HL-60/S4 treated with phorbol 12-myristate 13-acetate at 8.2 ng/mL for 4 days and 3 days (cell line): ENCODE measurements around the gene WDR88.
"Not testable (repeated sequence)": the region's sequence is repeated elsewhere in the genome, so short reads cannot be mapped to it uniquely, and the experiment has no call there.

Source experiments
- in situ Hi-C: fragments of 300-500 bp; cut with MboI; formaldehyde crosslinking; loops from 2 replicates; pipeline ENCODE4 v1.15.0; 2022; ENCODE audit warnings: low sequenced_read_pairs

WDR88 gene

DNA sequence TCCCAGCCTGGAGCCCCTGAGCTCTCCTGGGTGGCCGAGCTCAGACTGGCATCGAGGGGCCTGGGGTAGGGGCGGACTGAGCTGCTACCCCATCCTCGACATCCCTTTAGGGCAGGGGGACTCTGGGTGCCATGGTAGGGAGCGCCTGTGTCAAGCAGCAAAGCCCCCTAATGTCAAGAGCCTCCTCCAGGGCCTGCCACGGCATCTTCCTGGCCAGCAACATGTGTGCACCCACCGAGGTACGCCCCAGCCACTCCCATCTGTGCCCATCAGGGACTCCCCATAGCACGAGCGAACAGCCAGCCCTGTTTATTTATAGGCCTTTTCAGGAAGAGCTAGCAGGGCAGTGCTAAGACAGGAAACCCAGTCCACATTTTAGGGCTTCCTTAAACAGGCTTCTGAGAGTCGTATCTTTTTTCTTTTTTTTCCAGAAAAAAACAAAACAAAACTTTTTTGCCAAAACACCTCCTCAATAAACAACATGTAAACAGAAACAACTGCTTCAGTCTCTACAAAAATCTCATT, 76.5 kb downstream of the WDR88 start:
- in situ Hi-C loops, result no loop called here

DNA sequence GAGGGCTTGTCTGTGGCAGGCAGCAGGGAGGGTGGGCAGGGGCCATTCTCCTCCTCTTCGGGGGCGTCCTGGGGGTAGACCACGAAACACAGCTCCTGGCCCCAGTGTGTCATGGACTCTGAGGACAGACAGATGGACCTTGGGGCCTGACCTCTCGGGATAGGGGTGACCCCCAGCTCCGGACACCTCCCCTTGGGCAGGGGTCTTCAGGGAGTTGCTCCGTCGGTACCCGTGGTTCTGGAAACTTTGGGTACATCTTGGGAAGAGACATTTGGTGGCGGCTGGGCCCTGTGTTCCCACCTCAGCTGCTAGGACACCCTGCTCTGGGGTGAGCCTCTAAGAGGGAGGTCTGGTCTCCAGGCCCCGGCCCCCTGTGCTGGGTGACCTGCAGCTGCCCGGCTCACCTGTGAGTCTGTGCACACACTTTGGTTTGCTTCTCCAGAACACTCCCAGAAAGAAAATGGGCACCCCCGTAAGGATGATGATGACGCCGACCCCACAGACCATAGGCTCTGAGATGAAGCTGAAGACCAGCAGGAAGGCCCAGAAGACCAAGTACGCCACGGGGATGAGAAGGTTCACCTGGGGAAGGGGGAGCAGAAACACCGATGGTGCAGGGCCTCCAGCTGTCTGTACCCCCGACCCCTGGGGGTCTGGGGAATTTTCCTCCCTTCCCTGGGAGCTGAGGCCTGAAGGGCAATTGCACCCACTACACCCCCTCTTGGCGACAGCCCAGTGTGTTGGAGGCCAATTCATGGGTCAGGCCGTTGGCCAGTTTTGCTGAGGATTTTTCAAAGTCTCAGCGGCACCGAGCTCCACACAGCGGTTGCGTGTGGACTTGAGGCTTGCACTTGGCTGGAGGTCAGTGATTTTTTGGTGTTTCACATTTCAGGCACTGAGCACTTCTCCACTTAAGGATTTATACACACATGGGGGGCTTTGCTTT, 77.3 kb downstream of the WDR88 start:
- in situ Hi-C loops, result no loop called here

DNA sequence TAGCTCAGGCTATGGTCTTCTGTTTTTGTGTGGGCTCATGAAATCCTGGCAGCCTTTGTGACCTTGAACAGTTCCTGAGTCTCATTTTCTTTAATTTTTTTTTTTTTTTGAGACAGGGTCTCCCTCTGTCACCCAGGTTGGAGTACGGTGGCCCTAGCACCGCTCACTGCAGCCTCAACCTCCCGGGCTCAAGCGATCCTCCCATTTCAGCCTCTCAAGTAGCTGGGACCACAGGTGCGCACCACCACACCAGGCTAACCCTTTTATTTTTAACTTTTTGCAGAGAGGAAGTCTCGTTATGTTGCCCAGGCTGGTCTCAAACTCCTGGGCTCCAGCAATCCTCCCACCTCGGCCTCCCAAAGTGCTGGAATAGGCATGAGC, 77.9 kb downstream of the WDR88 start:
- in situ Hi-C loops, result not testable (repeated sequence)

DNA sequence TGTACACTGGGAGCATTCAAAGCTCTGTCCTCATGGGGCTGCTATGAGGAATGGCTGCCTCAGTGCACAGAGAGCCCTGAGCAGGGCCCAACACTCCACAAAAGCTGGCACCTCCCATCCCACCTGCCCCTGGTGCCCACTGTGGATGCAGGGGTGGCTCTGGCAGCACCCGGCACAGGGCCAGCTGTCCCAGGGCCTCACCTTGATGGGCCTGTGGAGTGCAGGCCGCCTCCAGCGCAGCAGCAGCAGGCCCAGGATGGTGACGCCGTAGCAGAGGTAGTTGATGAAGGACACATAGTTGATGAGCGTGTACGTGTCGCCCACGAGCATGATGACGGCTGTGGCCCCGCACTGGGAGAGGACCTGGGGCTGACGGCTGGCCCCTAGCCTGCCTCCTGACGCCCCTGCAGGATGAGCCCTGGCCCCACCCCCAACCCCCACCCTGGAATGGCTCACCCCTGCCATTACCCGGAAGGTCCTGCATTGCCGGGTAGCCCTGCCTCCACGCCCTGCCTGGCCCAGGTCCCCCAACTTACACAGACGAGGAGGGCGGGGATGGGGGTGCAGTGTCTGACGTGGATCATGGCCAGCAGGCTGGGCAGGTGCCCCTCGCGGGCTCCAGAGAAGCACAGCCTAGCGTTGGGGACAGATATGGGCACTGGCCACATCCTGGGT, 78.5 kb downstream of the WDR88 start:
- in situ Hi-C loops, result no loop called here

DNA sequence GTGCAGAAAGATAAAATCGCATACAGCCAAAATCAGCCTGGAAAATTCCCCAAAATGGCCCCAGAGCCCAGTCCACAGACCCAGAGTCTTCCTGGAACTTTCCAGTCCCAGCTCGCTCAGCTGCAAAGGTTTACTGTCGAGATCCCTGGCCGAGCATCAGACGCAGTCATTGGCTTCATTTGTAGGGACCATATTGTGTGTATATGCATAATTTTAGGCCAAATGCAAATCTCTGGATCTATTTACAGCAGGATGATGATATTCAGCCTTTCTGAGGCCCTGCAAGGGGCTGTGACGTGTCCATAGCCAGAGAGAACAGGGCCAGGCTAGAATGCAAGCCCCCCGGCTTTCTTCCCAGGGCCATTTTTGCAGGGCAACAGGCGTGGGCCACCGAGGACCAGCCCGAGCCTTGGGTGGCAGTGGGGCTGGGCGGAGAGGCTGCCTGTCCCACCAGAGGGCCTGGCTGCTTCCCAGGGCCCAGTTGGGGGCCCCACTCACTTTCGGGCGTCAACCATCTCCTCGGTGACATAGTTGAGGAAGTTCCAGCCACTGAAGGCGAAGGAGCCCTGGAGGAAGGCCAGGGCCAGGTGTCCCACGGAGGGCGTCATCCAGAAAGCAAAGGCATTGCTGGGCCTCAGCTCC, 80.0 kb downstream of the WDR88 start:
- in situ Hi-C loops, result no loop called here

DNA sequence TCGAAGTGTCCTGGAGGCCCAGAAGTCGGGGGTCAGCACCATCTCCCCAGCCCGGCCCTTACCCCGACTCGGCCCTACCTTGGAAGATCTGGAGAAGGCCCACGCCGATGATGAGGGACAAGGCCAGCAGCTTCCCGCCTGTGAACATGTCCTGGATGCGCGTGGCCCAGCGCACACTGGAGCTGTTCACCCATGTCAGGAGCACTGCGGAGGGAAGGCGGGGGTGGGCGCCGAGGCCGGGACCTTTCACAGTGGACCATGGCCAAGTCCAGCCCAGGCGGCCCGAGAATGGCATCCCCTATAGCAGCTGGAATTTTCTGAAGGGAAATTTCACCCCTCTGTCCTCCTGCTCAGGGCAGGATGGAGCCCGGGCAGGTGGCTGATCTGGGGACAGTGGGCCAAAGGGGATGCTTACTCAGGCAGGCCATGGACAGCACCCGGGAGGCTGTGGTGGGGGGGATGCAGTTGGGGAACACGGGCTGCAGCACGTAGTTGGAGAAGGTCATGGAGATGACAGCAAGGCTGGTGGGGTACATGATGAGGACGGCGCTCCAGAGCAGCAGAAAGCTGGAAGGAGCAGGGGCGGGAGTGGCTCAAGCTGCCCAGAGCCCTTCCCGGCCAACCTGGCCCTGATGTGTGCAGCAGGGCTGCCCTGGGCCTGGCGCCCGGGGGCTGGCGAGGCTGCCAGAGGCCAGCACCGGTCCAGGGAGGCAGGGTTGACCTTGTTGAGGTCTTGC, 80.7 kb downstream of the WDR88 start:
- in situ Hi-C loops, result no loop called here

DNA sequence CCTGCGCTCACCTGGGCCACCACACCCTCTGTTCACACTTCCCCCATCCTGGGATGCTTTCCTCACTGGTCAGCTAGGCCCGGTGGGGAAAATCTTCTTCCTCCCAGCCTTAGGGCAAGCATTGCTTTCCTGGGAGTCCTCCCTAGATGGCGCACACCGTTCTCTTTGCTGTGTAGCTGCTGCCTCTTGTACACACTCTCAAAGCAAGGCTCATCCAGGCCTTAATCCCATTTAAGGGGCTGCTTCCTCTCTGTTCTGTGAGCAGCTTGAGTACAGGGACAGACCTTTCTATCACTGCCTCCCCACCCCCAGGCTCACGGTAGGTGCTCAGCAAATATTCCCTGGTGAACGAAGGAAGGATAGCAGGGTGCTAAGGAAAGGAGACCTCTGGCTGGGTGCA, 82.7 kb downstream of the WDR88 start:
- in situ Hi-C loops, result no loop called here

DNA sequence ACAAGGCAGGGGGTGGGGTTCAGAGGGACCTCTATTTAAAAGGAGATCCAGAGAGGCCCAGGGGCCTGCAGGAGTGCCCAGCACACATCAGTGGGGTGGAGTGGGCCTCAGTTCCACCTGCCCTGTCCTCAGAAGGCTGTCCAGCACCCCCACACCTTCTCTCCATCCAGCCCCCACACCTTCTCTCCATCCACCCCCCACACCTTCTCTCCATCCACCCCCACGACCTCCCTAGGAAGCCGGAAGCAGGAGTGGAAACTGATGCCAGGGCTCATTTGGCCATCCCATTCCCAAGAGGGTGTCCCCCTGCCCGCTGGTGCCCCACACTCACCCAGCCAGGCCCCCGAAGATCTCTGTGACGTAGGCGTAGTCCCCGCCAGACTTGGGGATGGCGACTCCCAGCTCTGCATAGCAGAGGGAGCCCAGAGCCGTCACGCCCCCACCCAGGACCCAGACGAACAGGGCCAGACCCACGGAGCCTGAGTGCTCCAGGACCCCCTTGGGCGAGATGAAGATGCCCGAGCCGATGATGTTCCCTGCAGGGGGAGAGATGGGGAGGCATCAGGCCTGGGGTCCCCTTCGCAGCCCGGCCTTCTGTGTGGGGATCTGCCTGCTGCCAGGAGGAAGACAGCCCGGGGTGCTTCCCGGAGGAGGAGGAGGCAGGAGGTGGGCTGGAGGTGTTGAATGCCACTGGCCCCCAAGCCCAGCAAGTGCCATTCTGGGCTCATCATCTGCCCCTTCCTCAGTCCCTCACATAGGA, 83.7 kb downstream of the WDR88 start:
- in situ Hi-C loops, result no loop called here

DNA sequence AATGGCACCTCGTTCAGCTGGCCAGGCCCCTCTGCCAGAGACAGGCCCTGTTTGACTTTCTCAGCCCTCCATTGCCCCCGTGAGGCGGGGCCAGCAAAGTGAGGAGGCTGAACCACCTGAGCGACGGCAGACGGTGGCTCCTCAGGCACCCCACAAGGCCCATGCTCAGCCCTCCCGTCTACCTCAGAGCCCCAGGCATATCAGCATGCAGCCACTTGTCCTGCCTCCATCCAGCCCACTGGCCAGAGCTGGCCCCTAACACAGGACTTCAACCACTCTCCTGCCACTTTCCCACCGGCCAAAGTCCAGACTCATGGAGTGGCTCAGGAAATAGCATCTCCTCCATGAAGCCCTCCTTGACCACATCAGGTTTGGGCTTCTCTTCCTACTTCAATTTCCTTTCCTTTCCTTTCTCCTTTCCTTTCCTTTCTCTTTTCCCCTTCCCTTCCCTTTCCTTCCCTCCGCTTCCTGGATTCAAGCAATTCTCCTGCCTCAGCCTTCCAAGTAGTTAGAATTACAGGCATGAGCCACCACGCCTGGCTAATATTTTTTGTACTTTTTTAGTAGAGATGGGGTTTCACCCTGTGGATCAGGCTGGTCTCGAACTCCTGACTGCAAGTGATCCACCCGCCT, 84.4 kb downstream of the WDR88 start:
- in situ Hi-C loops, result no loop called here

DNA sequence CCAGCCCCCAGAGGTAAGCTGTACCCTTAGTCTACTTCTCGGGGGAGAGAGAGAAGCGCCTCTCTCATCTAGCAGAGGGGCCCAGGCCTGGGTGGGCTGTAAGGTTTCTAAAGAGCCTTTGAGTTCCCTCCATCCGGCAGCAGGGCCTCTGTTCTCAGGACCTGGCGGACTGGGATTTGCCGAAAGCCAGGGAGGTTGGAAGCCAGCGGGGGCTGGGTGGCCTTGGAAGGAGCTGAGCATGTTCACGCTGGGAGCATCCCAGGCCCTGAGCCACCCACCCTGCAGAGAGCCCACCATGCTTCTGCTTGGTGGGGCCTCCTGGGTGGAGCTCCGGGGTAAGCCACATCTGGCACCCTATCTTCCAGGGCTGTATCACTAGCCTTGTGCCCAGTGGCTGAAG, 86.0 kb downstream of the WDR88 start:
- in situ Hi-C loops, result no loop called here

DNA sequence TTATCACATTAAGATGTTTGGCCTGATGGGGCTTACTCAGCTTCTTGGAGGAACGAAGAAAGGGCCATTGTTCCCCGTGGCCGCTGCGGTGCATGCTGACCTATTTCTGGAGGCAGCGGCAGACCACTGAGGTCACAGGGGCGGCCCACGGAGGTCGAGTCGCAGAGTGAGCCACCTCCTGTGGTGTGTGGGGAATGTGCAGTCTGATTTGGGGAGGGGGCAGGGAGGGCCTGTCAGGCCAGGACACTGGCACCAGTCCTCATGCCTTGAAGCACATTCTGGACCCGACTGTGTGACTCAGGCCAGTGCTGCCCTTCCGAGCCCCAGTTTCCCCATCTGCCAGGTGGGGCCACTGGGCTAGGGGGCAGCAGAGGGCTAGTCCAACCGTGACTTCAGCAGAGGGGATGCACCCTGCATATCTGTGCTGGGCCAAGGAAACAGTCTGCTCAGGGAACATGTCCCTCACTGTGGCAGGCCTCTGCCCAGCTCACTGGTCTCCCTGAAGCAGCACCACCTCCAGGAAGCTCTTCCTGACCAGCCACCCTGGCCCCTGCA, 87.4 kb downstream of the WDR88 start:
- in situ Hi-C loops, result no loop called here

DNA sequence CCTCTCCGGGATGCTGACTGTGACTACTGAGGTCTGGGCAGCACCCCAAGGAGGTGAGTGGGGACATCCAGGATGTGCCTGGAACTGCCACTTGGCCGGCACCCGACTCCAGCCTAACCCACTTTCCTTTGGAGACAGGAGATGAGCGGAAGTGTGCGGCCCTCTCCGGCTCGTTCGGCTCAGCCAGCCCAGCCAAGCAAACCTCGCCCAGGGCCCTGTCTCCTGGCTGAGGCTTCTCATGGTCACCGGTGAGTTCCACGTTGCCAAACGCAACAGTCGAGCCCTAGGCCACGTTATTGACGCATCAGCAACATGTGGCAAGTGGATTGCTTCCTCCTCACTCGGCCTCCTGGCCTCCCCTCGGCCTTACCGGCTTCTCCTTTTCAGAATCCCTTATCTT, 88.2 kb downstream of the WDR88 start:
- in situ Hi-C loops, result no loop called here

DNA sequence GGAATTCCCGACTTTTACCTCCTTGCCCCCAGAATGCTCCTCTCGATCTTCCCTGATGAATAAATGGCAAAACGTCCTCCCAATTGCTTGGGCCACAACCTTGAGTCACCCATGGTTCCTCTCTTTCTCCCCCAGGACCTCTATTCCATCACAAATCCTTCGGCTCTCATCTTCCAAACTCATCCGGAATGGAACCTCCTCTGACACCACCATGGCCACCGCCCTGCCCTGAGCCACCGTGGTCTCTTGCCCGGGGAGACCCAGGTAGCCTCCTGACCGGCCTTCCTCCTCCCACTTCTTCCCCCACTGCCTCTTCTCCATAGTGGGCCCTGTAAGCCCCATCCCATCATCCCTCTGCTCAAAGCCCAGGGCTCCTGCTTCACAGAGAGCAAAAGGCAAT, 88.8 kb downstream of the WDR88 start:
- in situ Hi-C loops, result no loop called here

DNA sequence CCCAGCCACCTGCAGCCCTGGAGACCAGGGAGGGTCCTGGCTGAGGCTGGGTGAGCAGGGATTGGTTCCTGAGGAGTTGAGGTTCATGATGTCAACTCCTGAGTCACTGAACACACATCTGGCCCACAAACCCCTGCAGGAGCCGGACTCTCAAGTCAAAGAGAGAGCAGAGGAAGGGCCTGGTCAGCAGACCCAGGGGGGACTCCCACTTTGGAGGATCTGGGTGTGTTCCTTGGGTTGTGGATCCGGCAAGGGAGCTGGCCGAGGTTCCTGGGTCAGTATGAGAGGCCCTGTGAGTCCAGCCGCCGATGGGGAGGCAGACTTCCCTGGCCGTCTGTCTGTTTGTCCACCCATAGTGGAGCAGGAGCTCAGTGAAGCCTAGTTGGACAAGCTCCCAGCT, 89.7 kb downstream of the WDR88 start:
- in situ Hi-C loops, result no loop called here

DNA sequence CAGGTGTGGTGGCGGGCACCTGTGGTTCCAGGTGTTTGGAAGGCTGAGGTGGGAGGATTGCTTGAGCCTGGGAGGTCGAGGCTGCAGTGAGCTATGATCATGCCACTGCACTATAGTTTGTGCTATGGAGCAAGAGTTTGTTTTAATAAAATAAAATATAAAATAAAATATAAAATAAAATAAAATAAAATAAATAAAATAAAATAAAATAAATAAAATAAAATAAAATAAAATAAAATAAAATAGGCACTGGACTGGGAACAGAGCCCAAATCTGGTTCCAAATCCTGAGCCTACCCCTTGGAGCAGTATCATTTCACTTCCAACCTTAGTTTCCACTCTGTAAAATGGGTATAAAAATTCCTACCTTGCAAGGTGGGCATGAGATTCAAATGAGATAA, 90.3 kb downstream of the WDR88 start:
- in situ Hi-C loops, result not testable (repeated sequence)

DNA sequence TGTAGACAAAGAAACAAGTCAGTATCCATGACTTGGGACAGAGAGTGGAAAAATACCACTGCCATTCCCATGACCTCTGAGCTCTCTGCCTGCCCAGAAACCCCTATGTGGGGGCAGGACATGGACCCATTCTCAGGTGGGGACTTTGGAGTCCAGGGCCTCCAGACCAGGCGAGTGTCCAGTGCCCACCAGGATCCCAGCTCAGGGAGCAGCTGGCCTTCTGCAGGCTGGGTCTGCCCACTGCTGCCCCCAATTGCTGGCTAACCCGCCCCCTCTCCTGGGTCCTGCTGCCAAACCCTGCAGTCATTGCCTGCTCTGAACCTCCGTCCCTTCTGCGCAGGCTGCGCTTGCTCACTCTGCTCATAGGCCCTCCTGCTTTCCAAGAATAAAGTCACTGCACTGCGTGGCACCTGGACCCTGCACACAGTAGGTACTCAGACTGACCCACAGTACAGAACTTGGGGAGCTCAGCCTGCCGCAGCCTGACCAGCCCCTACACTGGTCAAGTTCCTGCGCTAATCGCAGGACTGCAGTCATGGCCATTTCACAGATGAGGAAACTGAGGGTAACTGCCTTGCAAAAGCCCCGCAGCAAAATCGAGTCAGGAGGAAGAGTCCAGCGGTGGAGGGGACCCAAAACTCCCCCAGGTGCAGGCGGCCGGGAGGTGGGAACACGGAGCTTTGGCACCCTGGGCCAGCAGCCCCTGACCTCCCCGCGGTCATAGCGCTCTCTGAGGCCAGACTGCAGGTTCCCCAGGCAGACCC, 93.0 kb downstream of the WDR88 start:
- in situ Hi-C loops, result no loop called here
